ENCODE measurements around the gene SHQ1. TPM values are rescaled to one million over a fixed set of nuclear protein-coding genes. Genes with fewer than 3 reads are reported as not detected.
A peak's percentile ranks its signal among the peaks of the same experiment; 100 is the strongest.

SHQ1 gene
- total RNA-seq, 1 donor from 2014 or later, result 18.8 TPM

DNA sequence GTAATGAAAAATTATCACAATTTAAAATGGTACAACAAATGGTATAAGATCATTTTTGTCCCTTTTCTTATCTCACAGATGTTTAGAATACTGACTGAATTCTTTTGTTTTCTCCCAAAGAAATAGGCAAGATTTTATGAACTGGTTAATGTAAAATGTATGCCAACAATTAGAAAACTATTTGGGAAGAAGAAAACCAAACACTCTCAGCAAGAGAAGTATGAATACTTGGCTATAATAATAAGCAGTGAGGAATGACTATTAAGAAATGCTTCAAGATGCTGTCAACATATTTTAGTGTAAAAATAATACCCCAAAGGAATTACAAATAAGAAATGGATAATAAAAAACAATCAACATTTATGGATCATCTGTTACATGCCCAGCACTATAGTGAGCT, 18.5 kb downstream of the SHQ1 start:
- no peak overlapping the region for H3K4me3 ChIP-seq
- H3K27me3 ChIP-seq (ENCODE audit: low read depth), result no peaks in the 10 kb centered on the region
- TF ChIP-seq CTCF (IDR thresholded peaks at IDR 0.05; ENCODE audit: borderline replicate concordance), result no peak
- H3K36me3 ChIP-seq, result peaks cover 11% of the 10 kb centered on the region
- H3K9me3 ChIP-seq (replicated peaks), result no peaks in the 10 kb centered on the region
- no peak overlapping the region for H3K27ac ChIP-seq (replicated peaks)
- DNase-seq, result no peak
- intact Hi-C loops (cut with micrococcal nuclease), result loop anchor here (10.0 kb wide), 1 partner anchor 1115 kb away; no protein-coding TSS in a partner anchor
- H3K4me1 ChIP-seq, result peaks cover 4% of the 10 kb centered on the region

- no peaks in the 10 kb centered on the region for H3K27me3 ChIP-seq (ENCODE audit: low read depth)
- no peak for TF ChIP-seq CTCF (IDR thresholded peaks at IDR 0.05; ENCODE audit: borderline replicate concordance)
- peak overlapping the region; percentile 17 for H3K4me3 ChIP-seq
- no peaks in the 10 kb centered on the region for H3K9me3 ChIP-seq (replicated peaks)
- DNase-seq, result no peak
- intact Hi-C loops (cut with micrococcal nuclease), result loop anchor here (10.0 kb wide), 1 partner anchor 1106 kb away; no protein-coding TSS in a partner anchor
- H3K27ac ChIP-seq (replicated peaks), result peak overlapping the region; percentile 74
- peaks cover 6% of the 10 kb centered on the region for H3K36me3 ChIP-seq
- H3K4me1 ChIP-seq, result peaks cover 47% of the 10 kb centered on the region
Observed at GRCh38 chr3:72821161-72821781, 27.0 kb downstream of the SHQ1 start.

- no peak for DNase-seq
- TF ChIP-seq CTCF (IDR thresholded peaks at IDR 0.05; ENCODE audit: borderline replicate concordance), result no peak
- H3K4me3 ChIP-seq, result peak overlapping the region; percentile 30
Observed at GRCh38 chr3:72820415-72820814, 27.8 kb downstream of the SHQ1 start.

DNA sequence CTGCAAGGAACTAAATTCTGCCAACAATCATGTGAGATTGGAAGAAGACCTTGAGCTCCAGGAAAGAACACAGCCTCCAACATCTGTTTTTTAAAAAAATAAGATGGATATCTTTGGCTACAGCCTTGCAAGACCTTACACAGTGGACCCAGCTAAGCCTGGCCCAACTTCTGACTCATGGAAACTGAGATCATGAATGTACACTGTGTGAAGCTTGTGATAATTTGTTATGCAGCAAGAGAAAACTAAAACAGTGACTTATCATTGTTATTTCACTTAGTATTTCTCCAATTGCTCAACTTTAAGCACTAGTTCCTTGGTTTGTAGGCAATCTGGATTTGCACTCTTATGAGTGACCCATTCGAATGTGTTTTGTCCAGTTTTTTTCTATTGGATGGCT, 29.3 kb downstream of the SHQ1 start:
- Histone ChIP-seq H3K4me1 (peaks cover 47% of the 10 kb centered on the region), H3K27ac (replicated peaks) (no peak overlapping the region), H3K4me3 (no peak overlapping the region), H3K27me3 (ENCODE audit: low read depth) (no peaks in the 10 kb centered on the region), H3K9me3 (replicated peaks) (no peaks in the 10 kb centered on the region), H3K36me3 (peaks cover 10% of the 10 kb centered on the region)
- TF ChIP-seq CTCF (IDR thresholded peaks at IDR 0.05; ENCODE audit: borderline replicate concordance), result no peak
- intact Hi-C loops (cut with micrococcal nuclease), result loop anchor here (10.0 kb wide), 2 partner anchors 864 to 944 kb away; no protein-coding TSS in a partner anchor
- DNase-seq, result no peak

More at GRCh38 chr3:72820415-72820814, 27.8 kb downstream of the SHQ1 start:
- Histone ChIP-seq H3K36me3 (peaks cover 6% of the 10 kb centered on the region), H3K27me3 (ENCODE audit: low read depth) (no peaks in the 10 kb centered on the region), H3K4me1 (peaks cover 47% of the 10 kb centered on the region), H3K27ac (replicated peaks) (peak overlapping the region; percentile 74), H3K9me3 (replicated peaks) (no peaks in the 10 kb centered on the region)
- intact Hi-C loops (cut with micrococcal nuclease), result loop anchor here (10.0 kb wide), 1 partner anchor 1106 kb away; no protein-coding TSS in a partner anchor

- Histone ChIP-seq H3K4me3 (no peak overlapping the region), H3K27ac (replicated peaks) (no peak overlapping the region), H3K27me3 (ENCODE audit: low read depth) (no peaks in the 10 kb centered on the region), H3K9me3 (replicated peaks) (no peaks in the 10 kb centered on the region), H3K4me1 (peaks cover 47% of the 10 kb centered on the region), H3K36me3 (peaks cover 10% of the 10 kb centered on the region)
- TF ChIP-seq CTCF (IDR thresholded peaks at IDR 0.05; ENCODE audit: borderline replicate concordance), result peak; percentile 62
- no peak for DNase-seq
- intact Hi-C loops (cut with micrococcal nuclease), result loop anchor here (10.0 kb wide), 2 partner anchors 863 to 943 kb away; no protein-coding TSS in a partner anchor
Observed at GRCh38 chr3:72818092-72818773, 30.0 kb downstream of the SHQ1 start.

All from left ventricle myocardium inferior (tissue), 1 donor.